CD14-positive monocyte (primary cell): ENCODE measurements around the gene E2F2. TPM values are rescaled to one million over a fixed set of nuclear protein-coding genes. Genes with fewer than 3 reads are reported as not detected.

Experiments used
- DNase-seq, 3 donors: peaks; one replicate each; pipeline ENCODE4 v3.0.0-alpha.2; 2011 to 2022
- H2AFZ ChIP-seq: 2 replicates; pipeline ENCODE4 v1.6.0; 2012; ENCODE audit warnings: mild to moderate bottlenecking, low read depth, low read length, inconsistent platforms; ENCODE audit not compliant: insufficient read depth, poor library complexity, severe bottlenecking
- H3K27ac ChIP-seq, 2 donors: 1 replicate in 1 of 2; 2 replicates in 1 of 2; pipeline ENCODE4 v1.5.1; 2012 to 2013; ENCODE audit warnings: low read length in 2 of 2, control low read depth in 1 of 2, inconsistent platforms in 1 of 2, low read depth in 1 of 2, mild to moderate bottlenecking in 1 of 2
- H3K27me3 ChIP-seq, 2 donors: one replicate each; pipeline versions ENCODE4 v1.6.0 to v1.6.1; 2011 to 2013; ENCODE audit warnings: low read length in 2 of 2; ENCODE audit not compliant: control insufficient read depth in 2 of 2, insufficient read depth in 2 of 2
- H3K36me3 ChIP-seq, 2 donors: replicated peaks in 1 of 2; 1 replicate in 1 of 2; 2 replicates in 1 of 2; pipeline versions ENCODE4 v1.5.1 to v1.6.1; 2012 to 2013; ENCODE audit warnings: low read length in 2 of 2, control low read depth in 1 of 2, inconsistent platforms in 1 of 2, mild to moderate bottlenecking in 1 of 2; ENCODE audit not compliant: insufficient read depth in 2 of 2, control insufficient read depth in 1 of 2
- H3K4me1 ChIP-seq, 2 donors: 1 replicate in 1 of 2; 2 replicates in 1 of 2; pipeline versions ENCODE4 v1.5.1 to v1.6.1; 2012 to 2013; ENCODE audit warnings: low read length in 2 of 2, control low read depth in 1 of 2, inconsistent platforms in 1 of 2, mild to moderate bottlenecking in 1 of 2, moderate library complexity in 1 of 2; ENCODE audit not compliant: insufficient read depth in 2 of 2, control insufficient read depth in 1 of 2
- H3K4me2 ChIP-seq: replicated peaks from 2 replicates; pipeline ENCODE3; 2012; ENCODE audit warnings: low read length, moderate library complexity, mild to moderate bottlenecking; ENCODE audit not compliant: poor library complexity, severe bottlenecking; ENCODE audit errors: extremely low read depth
- H3K4me3 ChIP-seq, 3 experiments: fragments of 200-600 bp in 1 of 3; sonication (generic) in 1 of 3; replicated peaks in 1 of 3; 1 replicate in 2 of 3; 2 replicates in 1 of 3; pipeline ENCODE4 v1.5.1; 2011 to 2013; ENCODE audit warnings: low read length in 3 of 3, mild to moderate bottlenecking in 3 of 3, control low read depth in 2 of 3, low read depth in 2 of 3, inconsistent platforms in 1 of 3, moderate library complexity in 1 of 3
- H3K79me2 ChIP-seq: 2 replicates; pipeline ENCODE4 v1.6.0; 2012; ENCODE audit warnings: mild to moderate bottlenecking, control low read depth, inconsistent platforms, low read length, moderate library complexity; ENCODE audit not compliant: insufficient read depth
- H3K9ac ChIP-seq: 2 replicates; pipeline ENCODE4 v1.6.0; 2017; ENCODE audit warnings: low read length, mild to moderate bottlenecking; ENCODE audit not compliant: insufficient read depth, poor library complexity, severe bottlenecking
- H3K9me3 ChIP-seq, 2 donors: replicated peaks in 1 of 2; 1 replicate in 1 of 2; 2 replicates in 1 of 2; pipeline versions ENCODE4 v1.5.1 to v1.6.1; 2012 to 2013; ENCODE audit warnings: low read length in 2 of 2, control low read depth in 1 of 2; ENCODE audit not compliant: control insufficient read depth in 1 of 2, insufficient read depth in 1 of 2
- H4K20me1 ChIP-seq: 2 replicates; pipeline ENCODE4 v1.6.0; 2012; ENCODE audit warnings: mild to moderate bottlenecking, low read length, control low read depth, moderate library complexity; ENCODE audit not compliant: insufficient read depth
- H3K27ac Mint-ChIP-seq, 7 donors: one replicate each; pipeline ENCODE4 v1.8.0; 2020; ENCODE audit warnings: mild to moderate bottlenecking in 7 of 7, mixed read lengths in 7 of 7, moderate library complexity in 6 of 7, inconsistent platforms in 2 of 7
- H3K27me3 Mint-ChIP-seq, 3 donors: one replicate each; pipeline ENCODE4 v1.8.0; 2021 to 2022; ENCODE audit warnings: low read depth in 3 of 3, mild to moderate bottlenecking in 3 of 3, mixed read lengths in 3 of 3, moderate library complexity in 3 of 3, inconsistent platforms in 1 of 3
- H3K36me3 Mint-ChIP-seq, 2 donors: one replicate each; pipeline ENCODE4 v1.8.0; 2020; ENCODE audit warnings: mixed read lengths in 2 of 2, inconsistent platforms in 1 of 2, mild to moderate bottlenecking in 1 of 2
- H3K4me1 Mint-ChIP-seq: one replicate; pipeline ENCODE4 v1.8.0; 2020; ENCODE audit warnings: mild to moderate bottlenecking, mixed read lengths
- H3K4me3 Mint-ChIP-seq, 2 donors: one replicate each; pipeline ENCODE4 v1.8.0; 2020; ENCODE audit warnings: mild to moderate bottlenecking in 2 of 2, mixed read lengths in 2 of 2, moderate library complexity in 1 of 2
- H3K9me3 Mint-ChIP-seq, 7 donors: one replicate each; pipeline ENCODE4 v1.8.0; 2020 to 2022; ENCODE audit warnings: mixed read lengths in 7 of 7, mild to moderate bottlenecking in 6 of 7, moderate library complexity in 6 of 7, inconsistent platforms in 2 of 7
- CTCF ChIP-seq: fragments of 200-600 bp; IDR thresholded peaks from one replicate; pipeline ENCODE4 v1.8.0; 2022; ENCODE audit warnings: antibody characterized with exemption, mild to moderate bottlenecking
- WGBS: methylation state at CpG from one replicate; pipeline ENCODE4 v1.1.5; 2013; ENCODE audit warnings: missing lambda C conversion rate; ENCODE audit not compliant: insufficient coverage; 5-methylcytosine and 5-hydroxymethylcytosine counted together
- intact Hi-C, 2 donors: fragments of 100-400 bp; cut with micrococcal nuclease; formaldehyde crosslinking; loops; one replicate each; pipeline versions ENCODE4 v1.15.0 to v1.15.1; 2023
- polyA minus RNA-seq: library from RNA; depleted of rRNA, polyadenylated mRNA; stranded (reverse); fragments of >200 nt; gene quantifications from 2 replicates; pipeline ENCODE4 v1.2.3, GENCODE V29; 2012
- polyA plus RNA-seq, 3 donors: library from polyadenylated mRNA; depleted of rRNA in 1 of 3; unstranded in 2 of 3; stranded (reverse) in 1 of 3; fragments of 300-500 nt in 2 of 3; fragments of >200 nt in 1 of 3; fragmentation: Illumina TruSeq in 2 of 3; gene quantifications; 1 replicate in 2 of 3; 2 replicates in 1 of 3; pipeline ENCODE4 v1.2.3, GENCODE V29; 2012 to 2021
- total RNA-seq, 12 experiments: library from RNA in 1 of 12; stranded (reverse) in 1 of 12; fragments of 120-200 nt in 1 of 12; gene quantifications; one replicate each; pipeline ENCODE4 v1.2.4 and lab custom pipeline; 2013 to 2026; ENCODE audit warnings: mixed read lengths in 6 of 12, inconsistent platforms in 1 of 12

E2F2 gene, protein sequence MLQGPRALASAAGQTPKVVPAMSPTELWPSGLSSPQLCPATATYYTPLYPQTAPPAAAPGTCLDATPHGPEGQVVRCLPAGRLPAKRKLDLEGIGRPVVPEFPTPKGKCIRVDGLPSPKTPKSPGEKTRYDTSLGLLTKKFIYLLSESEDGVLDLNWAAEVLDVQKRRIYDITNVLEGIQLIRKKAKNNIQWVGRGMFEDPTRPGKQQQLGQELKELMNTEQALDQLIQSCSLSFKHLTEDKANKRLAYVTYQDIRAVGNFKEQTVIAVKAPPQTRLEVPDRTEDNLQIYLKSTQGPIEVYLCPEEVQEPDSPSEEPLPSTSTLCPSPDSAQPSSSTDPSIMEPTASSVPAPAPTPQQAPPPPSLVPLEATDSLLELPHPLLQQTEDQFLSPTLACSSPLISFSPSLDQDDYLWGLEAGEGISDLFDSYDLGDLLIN
- total RNA-seq (2013) = 6.0 TPM
- 1 to 10 TPM in 2 of 3 donors, under 1 TPM in 1; 0.24 to 4.7 (median 1.8) TPM for polyA plus RNA-seq
- 6.0 and 8.7 TPM in 2 replicates for polyA minus RNA-seq
- total RNA-seq (lab: John Stamatoyannopoulos, UW) = 0.59 to 15.4 (median 5.8) reads per million in 11 experiments

- TF ChIP-seq CTCF = no peak
- Histone ChIP-seq H3K4me2 (peak within 1 kb of the TSS; percentile 100), H3K79me2 (peaks cover 58% of the 10 kb centered on the region), H3K4me3 (peak within 1 kb of the TSS; percentile 39 to 93 (median 87)), H2AFZ (peak within 1 kb of the TSS; percentile 75), H3K27me3 (no peaks in the 10 kb centered on the region), H3K4me1 (peaks cover 94 to 99% of the 10 kb centered on the region in 2 donors), H3K36me3 (no peaks in the 10 kb centered on the region), H4K20me1 (no peaks in the 10 kb centered on the region), H3K27ac (peak within 1 kb of the TSS; percentile 93 to 99), H3K9ac (peak within 1 kb of the TSS; percentile 73), H3K9me3 (no peaks in the 10 kb centered on the region)
- peak within 1 kb of the TSS; percentile 95 to 99 (median 97) for H3K27ac Mint-ChIP-seq
- peaks cover 0 to 4% (median 0%) of the 10 kb centered on the region in 3 donors for H3K27me3 Mint-ChIP-seq
- peak; percentile 69 to 81 (median 76) for DNase-seq
- 0% methylated on average over 59 of the region's 85 CpGs for WGBS
- H3K9me3 Mint-ChIP-seq = no peaks in the 10 kb centered on the region
- peak within 1 kb of the TSS; percentile 93 to 95 for H3K4me3 Mint-ChIP-seq
- peaks cover 90% of the 10 kb centered on the region for H3K4me1 Mint-ChIP-seq
- intact Hi-C loops = no loop called here
- peaks cover 1 to 4% of the 10 kb centered on the region in 2 donors for H3K36me3 Mint-ChIP-seq
Measured at GRCh38 chr1:23530747-23531561, at the start of gene E2F2. TSS of gene E2F2 (minus strand) at chr1:23531233. CDS start at chr1:23530793, 440 bp downstream.

- H3K27me3 ChIP-seq = no peaks in the 10 kb centered on the region
- no peaks in the 10 kb centered on the region for H3K36me3 ChIP-seq
- Mint-ChIP-seq H3K36me3 (no peaks in the 10 kb centered on the region), H3K4me3 (no peak overlapping the region), H3K9me3 (peaks cover 0 to 3% (median 0%) of the 10 kb centered on the region in 7 donors), H3K27me3 (peaks cover 3 to 10% (median 9%) of the 10 kb centered on the region in 3 donors), H3K27ac (no peak overlapping the region), H3K4me1 (peaks cover 10% of the 10 kb centered on the region)
- no peaks in the 10 kb centered on the region for H3K79me2 ChIP-seq
- intact Hi-C loops = no loop called here
- H3K4me1 ChIP-seq = peaks cover 6 to 8% of the 10 kb centered on the region in 2 donors
- no peak overlapping the region for H2AFZ ChIP-seq
- DNase-seq = no peak
- H3K27ac ChIP-seq = no peak overlapping the region
- H4K20me1 ChIP-seq = no peaks in the 10 kb centered on the region
- H3K9ac ChIP-seq = no peak overlapping the region
- H3K4me2 ChIP-seq = no peak overlapping the region
- no peaks in the 10 kb centered on the region for H3K9me3 ChIP-seq
- no CpG with 5 or more reads among the region's 6 CpGs for WGBS
- H3K4me3 ChIP-seq = no peak overlapping the region
- TF ChIP-seq CTCF = no peak
Measured at GRCh38 chr1:23578997-23579363, 47.9 kb upstream of the E2F2 start.
